ENCODE measurements around the gene KPNA2. TPM values are rescaled to one million over a fixed set of nuclear protein-coding genes. Genes with fewer than 3 reads are reported as not detected.

KPNA2 gene
- total and polyA plus RNA-seq, 2 of the 13 experiments (the other 11 are each of a cell fraction or from before 2014, with no cell fraction given) = 111 to 305 TPM

GRCh38 chr17:68035523-68036303 lies at the start of gene KPNA2 (continued):
- TF ChIP-seq, protein P1, sequence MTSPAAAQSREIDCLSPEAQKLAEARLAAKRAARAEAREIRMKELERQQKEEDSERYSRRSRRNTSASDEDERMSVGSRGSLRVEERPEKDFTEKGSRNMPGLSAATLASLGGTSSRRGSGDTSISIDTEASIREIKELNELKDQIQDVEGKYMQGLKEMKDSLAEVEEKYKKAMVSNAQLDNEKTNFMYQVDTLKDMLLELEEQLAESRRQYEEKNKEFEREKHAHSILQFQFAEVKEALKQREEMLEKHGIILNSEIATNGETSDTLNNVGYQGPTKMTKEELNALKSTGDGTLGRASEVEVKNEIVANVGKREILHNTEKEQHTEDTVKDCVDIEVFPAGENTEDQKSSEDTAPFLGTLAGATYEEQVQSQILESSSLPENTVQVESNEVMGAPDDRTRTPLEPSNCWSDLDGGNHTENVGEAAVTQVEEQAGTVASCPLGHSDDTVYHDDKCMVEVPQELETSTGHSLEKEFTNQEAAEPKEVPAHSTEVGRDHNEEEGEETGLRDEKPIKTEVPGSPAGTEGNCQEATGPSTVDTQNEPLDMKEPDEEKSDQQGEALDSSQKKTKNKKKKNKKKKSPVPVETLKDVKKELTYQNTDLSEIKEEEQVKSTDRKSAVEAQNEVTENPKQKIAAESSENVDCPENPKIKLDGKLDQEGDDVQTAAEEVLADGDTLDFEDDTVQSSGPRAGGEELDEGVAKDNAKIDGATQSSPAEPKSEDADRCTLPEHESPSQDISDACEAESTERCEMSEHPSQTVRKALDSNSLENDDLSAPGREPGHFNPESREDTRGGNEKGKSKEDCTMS (CRISPR knock-in tag; conservative IDR thresholded peaks at IDR 0.05) = no peak
- TF ChIP-seq, protein P2, sequence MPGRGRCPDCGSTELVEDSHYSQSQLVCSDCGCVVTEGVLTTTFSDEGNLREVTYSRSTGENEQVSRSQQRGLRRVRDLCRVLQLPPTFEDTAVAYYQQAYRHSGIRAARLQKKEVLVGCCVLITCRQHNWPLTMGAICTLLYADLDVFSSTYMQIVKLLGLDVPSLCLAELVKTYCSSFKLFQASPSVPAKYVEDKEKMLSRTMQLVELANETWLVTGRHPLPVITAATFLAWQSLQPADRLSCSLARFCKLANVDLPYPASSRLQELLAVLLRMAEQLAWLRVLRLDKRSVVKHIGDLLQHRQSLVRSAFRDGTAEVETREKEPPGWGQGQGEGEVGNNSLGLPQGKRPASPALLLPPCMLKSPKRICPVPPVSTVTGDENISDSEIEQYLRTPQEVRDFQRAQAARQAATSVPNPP (CRISPR knock-in tag; IDR thresholded peaks at IDR 0.05) = peak; percentile 94
- TF ChIP-seq ZNF280B (CRISPR knock-in tag; IDR thresholded peaks at IDR 0.05; ENCODE audit: borderline replicate concordance) = peak; percentile 97
- TF ChIP-seq ZNF790 (CRISPR knock-in tag; IDR thresholded peaks at IDR 0.05; ENCODE audit: borderline replicate concordance) = peak; percentile 85; the same call in 1 of the 2 replicates
- TF ChIP-seq ZNF143 (CRISPR knock-in tag; IDR thresholded peaks at IDR 0.05) = no peak
- TF ChIP-seq JUN (CRISPR knock-in tag; IDR thresholded peaks at IDR 0.05) = no peak
- TF ChIP-seq ASH2L (IDR thresholded peaks at IDR 0.05; ENCODE audit: insufficient read length, low read depth, low read length) = peak; percentile 97
- TF ChIP-seq ATF7-NPFF (CRISPR knock-in tag; IDR thresholded peaks at IDR 0.05; ENCODE audit: low read depth) = peak; percentile 96
- TF ChIP-seq RARG (CRISPR knock-in tag; IDR thresholded peaks at IDR 0.05; ENCODE audit: low read depth) = peak; percentile 87; the same call in 1 of the 2 replicates
- no peak for TF ChIP-seq RBAK (CRISPR knock-in tag; IDR thresholded peaks at IDR 0.05)
- TF ChIP-seq KDM5A (IDR thresholded peaks at IDR 0.05; ENCODE audit: borderline replicate concordance, low read length) = peak; percentile 89
- TF ChIP-seq, protein P3, sequence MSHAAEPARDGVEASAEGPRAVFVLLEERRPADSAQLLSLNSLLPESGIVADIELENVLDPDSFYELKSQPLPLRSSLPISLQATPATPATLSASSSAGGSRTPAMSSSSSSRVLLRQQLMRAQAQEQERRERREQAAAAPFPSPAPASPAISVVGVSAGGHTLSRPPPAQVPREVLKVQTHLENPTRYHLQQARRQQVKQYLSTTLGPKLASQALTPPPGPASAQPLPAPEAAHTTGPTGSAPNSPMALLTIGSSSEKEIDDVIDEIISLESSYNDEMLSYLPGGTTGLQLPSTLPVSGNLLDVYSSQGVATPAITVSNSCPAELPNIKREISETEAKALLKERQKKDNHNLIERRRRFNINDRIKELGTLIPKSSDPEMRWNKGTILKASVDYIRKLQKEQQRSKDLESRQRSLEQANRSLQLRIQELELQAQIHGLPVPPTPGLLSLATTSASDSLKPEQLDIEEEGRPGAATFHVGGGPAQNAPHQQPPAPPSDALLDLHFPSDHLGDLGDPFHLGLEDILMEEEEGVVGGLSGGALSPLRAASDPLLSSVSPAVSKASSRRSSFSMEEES (CRISPR knock-in tag; IDR thresholded peaks at IDR 0.05) = no peak; the same call in 1 of the 2 replicates
- TF ChIP-seq, protein P4, sequence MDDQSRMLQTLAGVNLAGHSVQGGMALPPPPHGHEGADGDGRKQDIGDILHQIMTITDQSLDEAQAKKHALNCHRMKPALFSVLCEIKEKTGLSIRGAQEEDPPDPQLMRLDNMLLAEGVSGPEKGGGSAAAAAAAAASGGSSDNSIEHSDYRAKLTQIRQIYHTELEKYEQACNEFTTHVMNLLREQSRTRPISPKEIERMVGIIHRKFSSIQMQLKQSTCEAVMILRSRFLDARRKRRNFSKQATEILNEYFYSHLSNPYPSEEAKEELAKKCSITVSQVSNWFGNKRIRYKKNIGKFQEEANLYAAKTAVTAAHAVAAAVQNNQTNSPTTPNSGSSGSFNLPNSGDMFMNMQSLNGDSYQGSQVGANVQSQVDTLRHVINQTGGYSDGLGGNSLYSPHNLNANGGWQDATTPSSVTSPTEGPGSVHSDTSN (CRISPR knock-in tag; IDR thresholded peaks at IDR 0.05; ENCODE audit: borderline replicate concordance) = no peak; the same call in 1 of the 2 replicates
- TF ChIP-seq ZNF563 (CRISPR knock-in tag; IDR thresholded peaks at IDR 0.05) = peak; percentile 93
- peak; percentile 78; the same call in 1 of the 2 replicates for TF ChIP-seq NKX3-1 (CRISPR knock-in tag; IDR thresholded peaks at IDR 0.05)
- TF ChIP-seq ZNF607 (CRISPR knock-in tag; IDR thresholded peaks at IDR 0.05; ENCODE audit: borderline replicate concordance) = peak; percentile 92
- peak; percentile 99 for TF ChIP-seq POLR2G (IDR thresholded peaks at IDR 0.05; ENCODE audit: low read depth, low read length)
- peak; percentile 93 for TF ChIP-seq CREBL2 (CRISPR knock-in tag; IDR thresholded peaks at IDR 0.05; ENCODE audit: borderline replicate concordance)
- TF ChIP-seq MTA3 (CRISPR knock-in tag; IDR thresholded peaks at IDR 0.05) = no peak
- TF ChIP-seq ZNF780A (CRISPR knock-in tag; IDR thresholded peaks at IDR 0.05) = peak; percentile 92

Measured in HepG2 (cell line).